HCT116 (cell line): ENCODE measurements around the gene OTULINL. TPM values are rescaled to one million over a fixed set of nuclear protein-coding genes. Genes with fewer than 3 reads are reported as not detected.

ENCODE experiments used
- ATAC-seq: fragments of 200-7000 bp; cut with Tn5 transposase; 2 replicates; pipeline ENCODE4 v1.9.1; 2020; ENCODE audit warnings: mild to moderate bottlenecking, moderate library complexity
- BruUV-seq: library from RNA; stranded (reverse); fragments of 400-500 nt; replicated peaks from 2 replicates; lab custom pipeline; 2021; lab: Mats Ljungman, UMichigan
- CTCF ChIA-PET: fragments of 300-600 bp; sonication (Branson Sonifier 250); formaldehyde crosslinking; loops from one replicate; lab custom pipeline; 2021; ENCODE audit warnings: antibody characterized with exemption; lab: Charles Lee
- POLR2A ChIA-PET: fragments of 300-600, 350-600 bp; sonication (Branson Sonifier 250); formaldehyde crosslinking; loops from one replicate; lab custom pipeline; 2021; ENCODE audit warnings: antibody characterized with exemption; lab: Charles Lee
- RAD21 ChIA-PET, 2 experiments: fragments of 300-600 bp; sonication (Branson Sonifier 250); formaldehyde crosslinking; loops; one replicate each; lab custom pipeline; 2023; ENCODE audit warnings: low total read pairs in 2 of 2; ENCODE audit not compliant: uncharacterized antibody in 2 of 2, unreplicated experiment in 2 of 2, low non-redundant PET in 1 of 2; lab: Charles Lee
- DNase-seq: peaks from one replicate; pipeline ENCODE4 v3.0.0-alpha.2; 2010; ENCODE audit warnings: low read depth, low spot score
- H2AFZ ChIP-seq: fragments of 200-600 bp; shearing (Covaris generic), sonication (generic); 2 replicates; pipeline ENCODE4 v1.6.1; 2017; ENCODE audit warnings: low read depth, mixed run types, mixed read lengths, antibody characterized with exemption, low read length; ENCODE audit not compliant: poor library complexity, severe bottlenecking
- H3K27ac ChIP-seq: 2 replicates; pipeline ENCODE4 v1.5.1; 2012; ENCODE audit warnings: low read depth, low read length
- H3K27me3 ChIP-seq: fragments of 200-600 bp; sonication (generic); 2 replicates; pipeline ENCODE4 v1.6.1; 2016; ENCODE audit warnings: mixed run types, low read length, mixed read lengths; ENCODE audit not compliant: insufficient read depth
- H3K36me3 ChIP-seq, 2 experiments: fragments of 200-500 bp in 1 of 2; fragments of 200-600 bp in 1 of 2; sonication (Bioruptor generic) in 1 of 2; sonication (generic) in 1 of 2; 2 replicates each; pipeline versions ENCODE4 v1.5.1 to v1.6.1; 2014 to 2016; ENCODE audit warnings: low read length in 2 of 2, inconsistent platforms in 1 of 2, mixed read lengths in 1 of 2, mixed run types in 1 of 2; ENCODE audit not compliant: insufficient read depth in 2 of 2, control insufficient read depth in 1 of 2
- H3K4me1 ChIP-seq, 2 experiments: fragments of 200-600 bp in 1 of 2; sonication (generic) in 1 of 2; 2 replicates each; pipeline versions ENCODE4 v1.5.1 to v1.6.1; 2012 to 2017; ENCODE audit warnings: low read length in 2 of 2, inconsistent platforms in 1 of 2, mild to moderate bottlenecking in 1 of 2, mixed read lengths in 1 of 2, mixed run types in 1 of 2, moderate library complexity in 1 of 2; ENCODE audit not compliant: insufficient read depth in 2 of 2, control insufficient read depth in 1 of 2
- H3K4me2 ChIP-seq: fragments of 200-600 bp; sonication (generic); 2 replicates; pipeline ENCODE4 v1.6.1; 2017; ENCODE audit warnings: mixed run types, low read length, mixed read lengths
- H3K4me3 ChIP-seq, 2 experiments: fragments of 200-600 bp in 1 of 2; sonication (generic) in 1 of 2; replicated peaks in 1 of 2; 2 replicates each; pipeline ENCODE4 v1.5.1; 2011 to 2016; ENCODE audit warnings: low read length in 2 of 2, control low read depth in 1 of 2, low read depth in 1 of 2, mild to moderate bottlenecking in 1 of 2, mixed read lengths in 1 of 2, mixed run types in 1 of 2
- H3K79me2 ChIP-seq: fragments of 200-600 bp; sonication (generic); 2 replicates; pipeline ENCODE4 v1.6.1; 2017; ENCODE audit warnings: mild to moderate bottlenecking, mixed run types, low read length, moderate library complexity, mixed read lengths; ENCODE audit not compliant: insufficient read depth
- H3K9ac ChIP-seq: fragments of 200-600 bp; sonication (generic); 2 replicates; pipeline ENCODE4 v1.6.1; 2016; ENCODE audit warnings: low read length, mixed read lengths
- H3K9me2 ChIP-seq: fragments of 200-600 bp; sonication (generic), shearing (Covaris generic); 2 replicates; pipeline ENCODE4 v1.6.1; 2017; ENCODE audit warnings: mixed run types, mild to moderate bottlenecking, moderate library complexity; ENCODE audit not compliant: insufficient read depth
- H3K9me3 ChIP-seq, 2 experiments: fragments of 200-500 bp in 1 of 2; fragments of 200-600 bp in 1 of 2; sonication (Bioruptor generic) in 1 of 2; sonication (generic) in 1 of 2; 2 replicates each; pipeline ENCODE4 v1.6.1; 2014 to 2017; ENCODE audit warnings: low read length in 2 of 2, mixed read lengths in 2 of 2, inconsistent platforms in 1 of 2, low read depth in 1 of 2, mild to moderate bottlenecking in 1 of 2, mixed run types in 1 of 2, moderate library complexity in 1 of 2; ENCODE audit not compliant: control insufficient read depth in 1 of 2, insufficient read depth in 1 of 2
- H4K20me1 ChIP-seq: fragments of 200-600 bp; sonication (generic), shearing (Covaris generic); 2 replicates; pipeline ENCODE4 v1.6.1; 2017; ENCODE audit warnings: mixed run types, mild to moderate bottlenecking, moderate library complexity; ENCODE audit not compliant: insufficient read depth
- ATF3 ChIP-seq: IDR thresholded peaks from 2 replicates; pipeline ENCODE4 v1.6.1; 2012
- CEBPB ChIP-seq: IDR thresholded peaks from 2 replicates; pipeline ENCODE4 v1.6.1; 2012; ENCODE audit warnings: low read depth
- EGR1 ChIP-seq: IDR thresholded peaks from 2 replicates; pipeline ENCODE4 v1.6.1; 2012; ENCODE audit warnings: low read depth
- ELF1 ChIP-seq: IDR thresholded peaks from 2 replicates; pipeline ENCODE4 v1.6.1; 2012; ENCODE audit warnings: low read depth, borderline replicate concordance
- EZH2phosphoT487 ChIP-seq: fragments of 200-600 bp; IDR thresholded peaks from 2 replicates; pipeline ENCODE4 v1.6.1; 2018; ENCODE audit warnings: antibody characterized with exemption, borderline replicate concordance
- FOSL1 ChIP-seq: IDR thresholded peaks from 2 replicates; pipeline ENCODE4 v1.6.1; 2012; ENCODE audit warnings: low read depth
- JUND ChIP-seq: IDR thresholded peaks from 2 replicates; pipeline ENCODE4 v1.6.1; 2012
- POLR2AphosphoS5 ChIP-seq: IDR thresholded peaks from 2 replicates; pipeline ENCODE4 v1.6.1; 2011; ENCODE audit warnings: mild to moderate bottlenecking, low read depth, low read length, moderate library complexity
- SIN3A ChIP-seq: IDR thresholded peaks from 2 replicates; pipeline ENCODE4 v1.6.1; 2012; ENCODE audit warnings: low read depth
- SP1 ChIP-seq: IDR thresholded peaks from 2 replicates; pipeline ENCODE4 v1.6.1; 2012; ENCODE audit warnings: low read depth
- SRF ChIP-seq: IDR thresholded peaks from 2 replicates; pipeline ENCODE4 v1.6.1; 2012; ENCODE audit warnings: low read depth
- YY1 ChIP-seq: IDR thresholded peaks from 2 replicates; pipeline ENCODE4 v1.6.1; 2011; ENCODE audit warnings: low read length, low read depth, moderate library complexity, mild to moderate bottlenecking; ENCODE audit not compliant: insufficient replicate concordance; ENCODE audit errors: extremely low read depth
- ZFX ChIP-seq: fragments of 450-650 bp; IDR thresholded peaks from 2 replicates; pipeline ENCODE4 v1.6.1; 2017
- ZNF274 ChIP-seq: fragments of 200-500 bp; sonication (Bioruptor generic); IDR thresholded peaks from 2 replicates; pipeline ENCODE4 v1.6.1; 2014; ENCODE audit warnings: mild to moderate bottlenecking, low read depth, low read length, inconsistent platforms
- intact Hi-C: fragments of 100-400 bp; cut with micrococcal nuclease; formaldehyde crosslinking; loops from 2 replicates; pipeline ENCODE4 v1.10.0; 2022
- total RNA-seq: library from RNA; stranded (reverse); gene quantifications from one replicate; pipeline ENCODE4 v1.2.1, GENCODE V29; 2021; ENCODE audit not compliant: unreplicated experiment
- TF ChIP-seq, protein P1 (sequence below): IDR thresholded peaks from 2 replicates; pipeline ENCODE4 v1.6.1; 2011; ENCODE audit warnings: mild to moderate bottlenecking, low read length, moderate library complexity; ENCODE audit not compliant: insufficient replicate concordance; ENCODE audit errors: extremely low read depth
- TF ChIP-seq, protein P2 (sequence below): IDR thresholded peaks from 2 replicates; pipeline ENCODE4 v1.6.1; 2012
- TF ChIP-seq, protein P3 (sequence below): IDR thresholded peaks from 2 replicates; pipeline ENCODE4 v1.6.1; 2012; ENCODE audit warnings: low read depth

OTULINL gene
- total RNA-seq, 1 experiment from 2014 or later: 8.8 TPM

DNA sequence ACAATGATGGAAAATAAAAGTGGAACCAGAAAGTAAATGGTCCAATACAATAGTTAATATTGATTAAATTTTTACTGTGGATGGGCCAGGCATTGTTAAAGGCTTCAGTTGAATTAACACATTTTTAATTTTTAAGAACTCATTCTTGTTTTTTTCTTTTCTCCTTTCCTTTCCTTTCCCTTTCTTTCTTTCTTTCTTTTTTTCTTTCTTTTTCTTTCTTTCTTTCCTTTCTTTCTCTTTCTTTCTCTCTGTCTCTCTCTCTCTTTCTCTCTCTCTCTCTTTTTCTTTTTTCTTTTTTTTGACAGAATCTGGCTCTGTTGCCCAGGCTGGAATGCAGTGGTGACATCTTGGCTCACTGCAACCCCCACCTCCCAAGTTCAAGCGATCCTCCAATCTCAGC, 13.3 kb upstream of the OTULINL start:
- no peaks in the 10 kb centered on the region for H3K9me2 ChIP-seq
- no peaks in the 10 kb centered on the region for H3K9me3 ChIP-seq
- H3K4me1 ChIP-seq: no peaks in the 10 kb centered on the region
- intact Hi-C loops: no loop called here
- DNase-seq (no peak), ATAC-seq (no peak)
- no peak overlapping the region for H3K9ac ChIP-seq
- RAD21 ChIA-PET: no interaction called here
- CTCF ChIA-PET: interaction anchor here (1.7 kb wide), 1 partner anchor 14 kb away, joined by 5 read pairs; no protein-coding TSS in a partner anchor
- no peak for TF ChIP-seq EGR1
- TF ChIP-seq POLR2AphosphoS5: no peak
- TF ChIP-seq, protein P1, sequence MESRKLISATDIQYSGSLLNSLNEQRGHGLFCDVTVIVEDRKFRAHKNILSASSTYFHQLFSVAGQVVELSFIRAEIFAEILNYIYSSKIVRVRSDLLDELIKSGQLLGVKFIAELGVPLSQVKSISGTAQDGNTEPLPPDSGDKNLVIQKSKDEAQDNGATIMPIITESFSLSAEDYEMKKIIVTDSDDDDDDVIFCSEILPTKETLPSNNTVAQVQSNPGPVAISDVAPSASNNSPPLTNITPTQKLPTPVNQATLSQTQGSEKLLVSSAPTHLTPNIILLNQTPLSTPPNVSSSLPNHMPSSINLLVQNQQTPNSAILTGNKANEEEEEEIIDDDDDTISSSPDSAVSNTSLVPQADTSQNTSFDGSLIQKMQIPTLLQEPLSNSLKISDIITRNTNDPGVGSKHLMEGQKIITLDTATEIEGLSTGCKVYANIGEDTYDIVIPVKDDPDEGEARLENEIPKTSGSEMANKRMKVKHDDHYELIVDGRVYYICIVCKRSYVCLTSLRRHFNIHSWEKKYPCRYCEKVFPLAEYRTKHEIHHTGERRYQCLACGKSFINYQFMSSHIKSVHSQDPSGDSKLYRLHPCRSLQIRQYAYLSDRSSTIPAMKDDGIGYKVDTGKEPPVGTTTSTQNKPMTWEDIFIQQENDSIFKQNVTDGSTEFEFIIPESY: no peak
- TF ChIP-seq ATF3: no peak
- TF ChIP-seq FOSL1: no peak
- no peak for TF ChIP-seq ELF1
- no peak for TF ChIP-seq YY1
- TF ChIP-seq EZH2phosphoT487: no peak
- TF ChIP-seq CEBPB: no peak
- no peak for TF ChIP-seq JUND
- TF ChIP-seq SIN3A: no peak
- TF ChIP-seq ZFX: no peak
- TF ChIP-seq, protein P2, sequence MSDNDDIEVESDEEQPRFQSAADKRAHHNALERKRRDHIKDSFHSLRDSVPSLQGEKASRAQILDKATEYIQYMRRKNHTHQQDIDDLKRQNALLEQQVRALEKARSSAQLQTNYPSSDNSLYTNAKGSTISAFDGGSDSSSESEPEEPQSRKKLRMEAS: no peak
- no peak for TF ChIP-seq SRF
- no peak for TF ChIP-seq ZNF274
- no peak for TF ChIP-seq SP1
- TF ChIP-seq, protein P3, sequence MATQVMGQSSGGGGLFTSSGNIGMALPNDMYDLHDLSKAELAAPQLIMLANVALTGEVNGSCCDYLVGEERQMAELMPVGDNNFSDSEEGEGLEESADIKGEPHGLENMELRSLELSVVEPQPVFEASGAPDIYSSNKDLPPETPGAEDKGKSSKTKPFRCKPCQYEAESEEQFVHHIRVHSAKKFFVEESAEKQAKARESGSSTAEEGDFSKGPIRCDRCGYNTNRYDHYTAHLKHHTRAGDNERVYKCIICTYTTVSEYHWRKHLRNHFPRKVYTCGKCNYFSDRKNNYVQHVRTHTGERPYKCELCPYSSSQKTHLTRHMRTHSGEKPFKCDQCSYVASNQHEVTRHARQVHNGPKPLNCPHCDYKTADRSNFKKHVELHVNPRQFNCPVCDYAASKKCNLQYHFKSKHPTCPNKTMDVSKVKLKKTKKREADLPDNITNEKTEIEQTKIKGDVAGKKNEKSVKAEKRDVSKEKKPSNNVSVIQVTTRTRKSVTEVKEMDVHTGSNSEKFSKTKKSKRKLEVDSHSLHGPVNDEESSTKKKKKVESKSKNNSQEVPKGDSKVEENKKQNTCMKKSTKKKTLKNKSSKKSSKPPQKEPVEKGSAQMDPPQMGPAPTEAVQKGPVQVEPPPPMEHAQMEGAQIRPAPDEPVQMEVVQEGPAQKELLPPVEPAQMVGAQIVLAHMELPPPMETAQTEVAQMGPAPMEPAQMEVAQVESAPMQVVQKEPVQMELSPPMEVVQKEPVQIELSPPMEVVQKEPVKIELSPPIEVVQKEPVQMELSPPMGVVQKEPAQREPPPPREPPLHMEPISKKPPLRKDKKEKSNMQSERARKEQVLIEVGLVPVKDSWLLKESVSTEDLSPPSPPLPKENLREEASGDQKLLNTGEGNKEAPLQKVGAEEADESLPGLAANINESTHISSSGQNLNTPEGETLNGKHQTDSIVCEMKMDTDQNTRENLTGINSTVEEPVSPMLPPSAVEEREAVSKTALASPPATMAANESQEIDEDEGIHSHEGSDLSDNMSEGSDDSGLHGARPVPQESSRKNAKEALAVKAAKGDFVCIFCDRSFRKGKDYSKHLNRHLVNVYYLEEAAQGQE: no peak
- H3K27ac ChIP-seq: no peak overlapping the region
- BruUV-seq: no TSS peak
- H4K20me1 ChIP-seq: no peaks in the 10 kb centered on the region
- no peaks in the 10 kb centered on the region for H3K36me3 ChIP-seq
- H2AFZ ChIP-seq: no peak overlapping the region
- H3K4me2 ChIP-seq: no peak overlapping the region
- H3K79me2 ChIP-seq: no peaks in the 10 kb centered on the region
- POLR2A ChIA-PET: no interaction called here
- no peak overlapping the region for H3K4me3 ChIP-seq
- H3K27me3 ChIP-seq: no peaks in the 10 kb centered on the region
